Uterus (tissue), 2 donors: ENCODE data around the gene DIABLO.

Experiments
- POLR2A ChIP-seq, 2 donors: fragments of 450-650 bp; IDR thresholded peaks; one replicate each; pipeline ENCODE4 v1.6.1; 2016; ENCODE audit warnings: antibody characterized with exemption in 2 of 2, mild to moderate bottlenecking in 1 of 2, moderate library complexity in 1 of 2
- TF ChIP-seq, protein P1 (sequence below), 4 experiments: fragments of 200-600 bp in 2 of 4; fragments of 450-650 bp in 2 of 4; sonication (generic) in 2 of 4; IDR thresholded peaks; one replicate each; pipeline ENCODE4 v1.5.1; 2016 to 2019; ENCODE audit warnings: antibody characterized with exemption in 4 of 4, mild to moderate bottlenecking in 2 of 4, moderate library complexity in 1 of 4

DNA sequence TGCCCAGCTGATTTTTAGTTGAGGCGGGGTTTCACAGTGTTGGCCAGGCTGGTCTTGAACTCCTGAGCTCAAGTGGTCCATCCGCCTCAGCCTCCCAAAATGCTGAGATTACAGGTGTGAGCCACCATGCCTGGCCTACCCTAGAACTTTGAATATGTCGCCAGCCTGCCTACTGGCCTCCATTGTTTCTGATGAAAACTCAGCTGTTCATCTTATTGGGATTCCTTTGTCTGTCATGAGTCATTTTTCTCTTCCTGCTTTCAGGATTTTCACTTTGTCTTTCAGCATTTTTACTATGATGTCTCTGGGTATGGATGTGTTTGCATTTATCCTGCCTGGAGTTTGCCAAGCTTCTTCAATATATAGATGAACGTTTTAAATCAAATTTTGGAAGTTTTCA lies 30.4 kb downstream of the DIABLO start:
- TF ChIP-seq, protein P1, sequence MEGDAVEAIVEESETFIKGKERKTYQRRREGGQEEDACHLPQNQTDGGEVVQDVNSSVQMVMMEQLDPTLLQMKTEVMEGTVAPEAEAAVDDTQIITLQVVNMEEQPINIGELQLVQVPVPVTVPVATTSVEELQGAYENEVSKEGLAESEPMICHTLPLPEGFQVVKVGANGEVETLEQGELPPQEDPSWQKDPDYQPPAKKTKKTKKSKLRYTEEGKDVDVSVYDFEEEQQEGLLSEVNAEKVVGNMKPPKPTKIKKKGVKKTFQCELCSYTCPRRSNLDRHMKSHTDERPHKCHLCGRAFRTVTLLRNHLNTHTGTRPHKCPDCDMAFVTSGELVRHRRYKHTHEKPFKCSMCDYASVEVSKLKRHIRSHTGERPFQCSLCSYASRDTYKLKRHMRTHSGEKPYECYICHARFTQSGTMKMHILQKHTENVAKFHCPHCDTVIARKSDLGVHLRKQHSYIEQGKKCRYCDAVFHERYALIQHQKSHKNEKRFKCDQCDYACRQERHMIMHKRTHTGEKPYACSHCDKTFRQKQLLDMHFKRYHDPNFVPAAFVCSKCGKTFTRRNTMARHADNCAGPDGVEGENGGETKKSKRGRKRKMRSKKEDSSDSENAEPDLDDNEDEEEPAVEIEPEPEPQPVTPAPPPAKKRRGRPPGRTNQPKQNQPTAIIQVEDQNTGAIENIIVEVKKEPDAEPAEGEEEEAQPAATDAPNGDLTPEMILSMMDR (IDR thresholded peaks at IDR 0.05): no peak
- no peak for TF ChIP-seq POLR2A (IDR thresholded peaks at IDR 0.05)
